OCI-LY7 (cell line): ENCODE data around the gene VARS2.

Experiments used
- CTCF ChIP-seq: fragments of 200-600 bp; sonication (generic); conservative IDR thresholded peaks from 2 replicates; pipeline ENCODE4 v1.5.1; 2014; ENCODE audit warnings: mild to moderate bottlenecking, antibody characterized with exemption, low read length, moderate library complexity, mixed read lengths
- EZH2phosphoT487 ChIP-seq: fragments of 200-600 bp; sonication (generic); IDR thresholded peaks from 2 replicates; pipeline ENCODE4 v1.6.1; 2018; ENCODE audit warnings: low read depth, borderline replicate concordance, mild to moderate bottlenecking, mixed run types, antibody characterized with exemption, low read length, moderate library complexity, mixed read lengths

DNA sequence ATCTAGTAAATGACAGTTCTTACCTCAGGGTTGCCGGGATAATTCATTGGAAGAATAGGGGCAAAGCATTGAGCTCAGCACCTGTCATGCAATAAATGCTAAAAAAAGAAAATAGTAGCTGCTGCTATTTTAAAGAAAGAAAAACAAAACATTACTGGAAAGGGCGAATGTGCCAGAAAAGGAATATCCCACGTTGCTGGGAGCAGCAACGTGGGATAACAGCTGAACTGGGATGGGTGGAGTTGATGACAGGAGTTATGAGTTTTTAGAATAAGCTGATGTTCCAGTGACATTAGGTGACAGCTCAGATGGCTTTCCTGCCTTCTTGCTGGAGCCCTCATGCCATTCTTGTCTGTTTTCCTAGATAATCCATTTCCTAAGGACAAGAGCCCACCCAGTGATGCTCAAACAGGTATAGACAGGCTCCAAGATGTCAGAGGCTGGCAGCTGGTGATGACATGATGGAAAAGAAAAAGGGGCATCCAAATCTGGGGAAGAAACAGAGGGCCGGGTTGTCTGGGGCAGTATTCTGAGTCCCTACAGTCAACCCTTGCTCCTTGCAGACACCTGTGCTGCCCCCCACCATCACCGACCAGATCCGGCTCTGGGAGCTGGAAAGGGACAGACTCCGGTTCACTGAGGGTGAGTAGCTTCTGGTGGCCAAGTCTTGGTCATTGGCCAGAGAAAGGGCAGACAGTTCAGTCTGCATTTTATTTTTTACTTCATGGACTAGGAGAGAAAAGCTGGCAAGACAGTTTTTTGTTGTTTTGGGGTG, 1.1 kb upstream of the VARS2 start:
- no peak for TF ChIP-seq CTCF
- TF ChIP-seq EZH2phosphoT487: no peak
